Esophagus squamous epithelium (tissue), 4 donors: ENCODE results near the gene FBXL7.

Experiments used
- CTCF ChIP-seq, 6 experiments: fragments of 450-650 bp in 4 of 6; fragments of 200-600 bp in 2 of 6; sonication (generic) in 2 of 6; IDR thresholded peaks; one replicate each; pipeline ENCODE4 v1.5.1; 2016 to 2019; ENCODE audit warnings: antibody characterized with exemption in 6 of 6, mild to moderate bottlenecking in 4 of 6, moderate library complexity in 4 of 6
- POLR2A ChIP-seq, 4 donors: fragments of 450-650 bp; IDR thresholded peaks; one replicate each; pipeline ENCODE4 v1.6.1; 2017; ENCODE audit warnings: antibody characterized with exemption in 4 of 4, mild to moderate bottlenecking in 4 of 4, moderate library complexity in 3 of 4

DNA sequence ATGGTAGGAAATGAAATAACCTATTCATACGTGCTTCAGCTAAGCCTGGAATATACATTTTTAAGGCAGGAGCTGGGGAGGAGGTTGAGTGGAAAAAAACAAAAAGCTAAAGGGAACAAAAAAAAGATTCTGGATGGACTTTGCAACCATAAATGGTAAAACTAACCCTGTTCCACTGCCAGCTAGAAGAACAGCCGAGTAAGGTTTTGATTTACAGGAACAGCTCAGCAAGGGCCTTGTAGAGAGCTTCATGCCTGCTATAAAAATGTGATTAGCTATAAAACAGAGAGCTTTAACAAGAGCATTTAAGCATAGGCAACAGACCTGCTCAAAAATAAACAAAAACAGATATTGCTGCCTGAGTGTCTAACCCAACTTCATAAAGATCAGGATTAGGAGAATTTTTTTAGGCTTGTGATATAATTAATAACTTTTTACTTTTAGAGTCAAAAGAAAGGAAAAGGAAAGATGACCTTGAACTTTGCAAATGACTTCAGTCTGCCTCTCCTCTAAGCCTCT is 194.8 kb downstream of the FBXL7 start:
- no peak for TF ChIP-seq POLR2A (IDR thresholded peaks at IDR 0.05)
- no peak for TF ChIP-seq CTCF (IDR thresholded peaks at IDR 0.05)
